Ammon's horn (tissue), 1 donor: ENCODE data around the gene SPEN.

Experiments used
- DNase-seq: peaks from one replicate; pipeline ENCODE4 v3.0.0-alpha.2; 2016; ENCODE audit warnings: low spot score

Gene SPEN

DNA sequence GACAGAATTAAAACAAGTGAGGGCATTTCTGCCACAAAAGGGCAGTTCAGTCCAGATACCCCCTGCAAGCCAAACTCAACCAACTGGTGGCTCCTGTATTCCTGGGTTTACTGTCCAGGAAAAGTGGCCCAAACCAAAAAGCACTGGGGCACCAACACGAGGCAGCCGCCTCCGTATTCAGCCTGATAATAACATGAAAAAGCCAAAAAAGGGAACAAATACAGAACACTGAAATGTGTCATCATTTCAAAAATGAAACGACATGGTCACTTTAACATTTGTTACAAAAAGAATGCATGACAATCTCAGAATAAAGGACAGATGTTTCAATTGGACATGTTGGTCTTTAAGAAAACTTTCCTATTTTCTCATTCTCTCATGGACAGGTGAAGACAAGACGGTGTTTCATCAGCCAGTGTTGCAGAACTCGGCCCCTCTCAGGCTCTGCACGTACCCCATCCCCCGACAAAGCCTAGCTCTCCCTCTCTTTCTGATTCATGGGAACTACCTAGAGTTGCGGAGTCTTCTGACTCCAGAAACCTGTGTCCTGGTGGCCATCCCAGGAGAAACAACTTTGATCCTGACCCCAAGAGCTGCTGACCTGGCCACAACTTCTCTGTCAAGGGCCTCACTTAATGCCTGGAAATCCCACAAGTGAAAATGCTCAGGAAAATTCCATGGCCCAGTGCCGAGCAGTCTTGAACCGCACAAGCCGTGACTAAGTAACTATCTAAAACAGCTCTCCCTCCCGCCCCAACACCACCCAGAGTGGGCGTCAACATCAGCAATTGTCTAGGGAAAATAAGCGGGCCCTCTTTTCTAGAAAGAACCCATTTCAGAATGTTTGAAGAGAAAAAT lies 101.3 kb downstream of the SPEN start:
- no peak for DNase-seq

DNA sequence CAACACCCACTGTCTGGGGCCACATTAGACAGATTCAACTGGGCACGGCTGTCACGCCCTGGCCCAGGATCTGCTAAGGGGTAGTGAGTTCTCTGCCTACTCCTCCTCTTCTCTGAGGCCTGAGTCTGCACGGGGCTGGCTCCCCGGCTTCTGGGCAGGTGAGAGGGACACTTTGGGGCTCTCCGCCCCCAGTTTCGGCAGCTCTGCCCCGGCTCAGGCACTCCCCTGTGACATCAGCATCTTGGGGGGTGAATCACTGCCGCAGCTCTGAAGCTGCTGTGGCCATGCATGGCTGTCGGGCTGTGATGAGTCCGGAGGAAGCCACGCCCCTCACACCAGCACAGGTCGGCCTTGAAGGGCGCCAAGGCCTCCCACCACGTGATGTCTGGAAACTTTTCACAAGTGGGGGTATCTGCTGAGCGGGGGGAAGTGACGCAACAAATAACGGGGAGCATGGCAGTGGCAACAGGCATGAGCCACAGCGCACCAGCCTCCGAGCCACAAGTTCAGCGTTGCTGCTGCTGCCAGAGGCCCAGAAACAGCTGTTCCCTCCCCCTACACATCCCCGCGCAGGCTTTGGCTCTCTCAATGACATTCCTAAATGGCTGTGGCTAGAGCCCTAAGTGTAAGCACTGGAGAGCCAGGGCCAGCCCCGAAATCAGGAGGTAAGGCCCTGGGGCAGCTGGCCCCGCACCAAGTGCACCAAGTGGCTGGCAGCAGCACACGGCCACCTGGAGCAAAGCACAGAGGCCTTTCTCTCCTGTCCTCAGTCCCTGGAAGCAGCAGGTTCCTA lies 102.1 kb downstream of the SPEN start:
- DNase-seq: peak; percentile 67

DNA sequence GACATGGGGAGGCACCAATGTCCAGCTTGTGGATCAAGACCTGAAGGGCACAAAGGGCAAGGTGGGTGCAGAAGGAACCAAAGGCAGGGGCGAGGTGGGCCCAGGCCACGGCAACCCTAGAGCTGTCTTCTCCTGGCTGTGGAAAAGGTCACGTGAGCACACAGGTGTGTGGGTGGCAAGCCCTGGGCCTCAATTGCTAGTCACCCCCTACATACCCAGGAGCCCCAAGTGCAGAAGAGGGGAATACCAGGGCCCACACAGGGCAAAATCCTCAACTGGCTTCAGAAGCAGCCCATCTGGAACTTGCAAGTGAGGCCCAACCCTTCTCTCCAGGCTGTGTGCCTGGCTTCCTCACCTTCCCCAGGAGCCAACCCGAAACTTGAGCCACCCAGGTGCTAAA lies 102.8 kb downstream of the SPEN start:
- no peak for DNase-seq

- DNase-seq: no peak
Observed at GRCh38 chr1:15950763-15951295, 103.3 kb downstream of the SPEN start.

GRCh38 chr1:15951341-15952153 lies 104.0 kb downstream of the SPEN start:
- DNase-seq: no peak

DNA sequence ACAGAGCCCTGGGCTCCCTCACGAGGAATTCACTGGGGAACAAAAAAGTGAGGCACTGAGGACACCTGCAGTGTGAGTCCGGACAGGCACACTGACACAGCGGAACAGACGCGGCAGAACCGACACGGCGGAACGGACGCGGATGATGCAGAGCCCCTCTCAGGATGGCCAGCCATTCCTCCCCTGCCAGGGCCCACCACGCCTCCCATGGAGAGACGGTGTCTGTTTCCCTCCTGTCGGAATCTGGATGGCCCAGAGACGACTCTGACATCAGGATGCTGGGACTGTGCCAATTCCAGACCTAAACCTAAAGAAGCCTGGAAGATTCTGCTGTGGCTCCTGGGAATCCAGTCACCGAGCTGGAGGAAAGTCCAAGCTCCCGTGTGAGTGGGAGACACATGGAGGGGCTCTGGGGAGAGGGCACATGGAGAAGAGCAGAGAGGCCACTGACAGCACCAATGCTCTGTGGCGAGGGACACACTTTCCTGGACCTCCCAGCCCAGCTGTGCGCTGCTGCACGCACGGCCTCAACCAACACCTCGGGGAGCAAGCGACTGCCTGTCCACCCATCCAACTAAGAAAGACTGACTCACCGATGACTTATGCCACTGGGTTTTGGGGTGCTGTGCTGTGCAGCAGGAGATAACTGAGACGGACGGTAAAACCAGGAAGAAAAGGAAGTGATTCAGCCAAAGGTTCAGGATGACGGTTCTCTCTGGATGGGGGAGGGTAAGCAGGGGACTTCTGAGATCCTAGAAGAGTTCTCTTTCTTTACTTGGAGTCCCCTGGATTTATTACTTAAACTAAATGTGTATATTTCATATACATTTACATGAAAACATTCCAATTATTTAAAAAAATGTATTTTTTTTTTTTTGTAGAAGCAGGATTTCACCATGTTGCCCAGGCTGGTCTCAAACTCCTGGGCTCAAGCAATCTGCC lies 105.1 kb downstream of the SPEN start:
- no peak for DNase-seq

DNA sequence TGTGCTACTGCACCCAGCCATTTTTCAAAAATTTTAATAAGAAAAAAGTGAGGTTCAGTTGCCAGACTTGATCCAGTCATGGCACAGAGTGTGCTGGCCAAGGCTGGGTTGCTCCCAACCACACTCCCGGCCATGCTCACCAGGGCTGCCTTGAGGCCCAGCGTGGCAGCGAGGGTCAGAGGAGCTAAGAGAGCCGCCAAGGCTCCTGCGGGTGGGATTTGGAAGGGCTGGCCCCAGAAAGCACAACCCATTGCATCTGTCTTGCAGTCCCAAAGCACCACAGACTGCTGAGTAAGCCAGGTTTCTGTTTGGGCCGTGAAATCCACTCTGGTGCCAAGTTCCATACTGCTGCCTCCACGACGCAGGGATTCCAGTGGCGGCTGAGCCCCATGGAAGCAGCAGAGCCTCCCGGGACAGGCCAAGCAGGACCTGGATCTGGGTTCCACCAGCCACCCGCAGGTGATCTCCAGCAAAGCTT lies 105.8 kb downstream of the SPEN start:
- DNase-seq: no peak

- no peak for DNase-seq
Observed at GRCh38 chr1:15953791-15954241, 106.3 kb downstream of the SPEN start.

GRCh38 chr1:15954316-15954715 lies 106.8 kb downstream of the SPEN start:
- no peak for DNase-seq

- DNase-seq: no peak
Observed at GRCh38 chr1:15955552-15955951, 108.0 kb downstream of the SPEN start.

- no peak for DNase-seq
Observed at GRCh38 chr1:15956150-15956549, 108.6 kb downstream of the SPEN start.

GRCh38 chr1:15957221-15958095 lies 110.0 kb downstream of the SPEN start:
- no peak for DNase-seq

GRCh38 chr1:15958111-15958510 lies 110.6 kb downstream of the SPEN start:
- DNase-seq: no peak

- DNase-seq: no peak
Observed at GRCh38 chr1:15958793-15959192, 111.3 kb downstream of the SPEN start.

DNA sequence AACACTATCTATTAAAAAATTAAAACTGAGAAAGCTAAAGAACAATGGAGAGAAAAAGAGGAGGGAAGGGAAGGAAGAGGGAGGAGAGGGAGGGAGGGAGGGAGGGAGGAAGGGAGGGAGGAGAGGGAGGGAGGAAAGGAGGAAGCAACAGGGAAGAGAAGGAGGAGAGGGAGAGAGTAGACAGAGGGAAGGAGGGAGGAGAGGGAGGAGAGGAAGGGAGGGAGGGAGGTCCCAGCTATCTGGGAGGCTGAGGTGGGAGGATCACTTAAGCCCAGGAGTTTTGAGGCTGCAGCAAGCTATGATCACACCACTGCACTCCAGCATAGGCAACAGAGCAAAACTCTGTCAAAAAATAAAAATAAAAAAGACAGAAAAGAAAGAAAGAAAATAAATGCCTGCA lies 111.9 kb downstream of the SPEN start:
- DNase-seq: no peak

- no peak for DNase-seq
Observed at GRCh38 chr1:15959827-15960446, 112.4 kb downstream of the SPEN start.

DNA sequence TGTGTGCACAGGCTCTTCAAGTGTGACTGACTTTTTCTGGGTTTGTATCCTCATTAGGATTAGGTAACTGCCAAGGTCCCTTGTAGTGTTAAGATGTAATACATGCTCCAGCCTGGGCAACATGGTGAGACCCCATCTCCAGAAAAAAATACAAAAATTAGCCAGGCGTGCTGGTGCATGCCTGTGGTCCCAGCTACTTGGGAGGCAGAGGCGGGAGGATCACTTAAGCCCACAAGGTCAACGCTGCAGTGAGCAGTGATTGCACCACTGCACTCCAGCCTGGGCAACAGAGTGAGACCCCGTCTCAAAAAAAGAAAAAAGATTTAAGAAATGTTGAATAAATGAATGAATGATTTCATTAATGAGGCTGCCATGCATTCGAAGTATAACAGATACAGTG lies 113.3 kb downstream of the SPEN start:
- no peak for DNase-seq

GRCh38 chr1:15961492-15961891 lies 114.0 kb downstream of the SPEN start:
- no peak for DNase-seq

GRCh38 chr1:15962176-15962575 lies 114.7 kb downstream of the SPEN start:
- peak; percentile 70 for DNase-seq
